Measurements from ENCODE around the gene LRRTM2. TPM values are rescaled to one million over a fixed set of nuclear protein-coding genes. Genes with fewer than 3 reads are reported as not detected.

Gene LRRTM2
- total RNA-seq, 3 donors from 2014 or later: under 0.01 to 1.4 (median 1.0) TPM

DNA sequence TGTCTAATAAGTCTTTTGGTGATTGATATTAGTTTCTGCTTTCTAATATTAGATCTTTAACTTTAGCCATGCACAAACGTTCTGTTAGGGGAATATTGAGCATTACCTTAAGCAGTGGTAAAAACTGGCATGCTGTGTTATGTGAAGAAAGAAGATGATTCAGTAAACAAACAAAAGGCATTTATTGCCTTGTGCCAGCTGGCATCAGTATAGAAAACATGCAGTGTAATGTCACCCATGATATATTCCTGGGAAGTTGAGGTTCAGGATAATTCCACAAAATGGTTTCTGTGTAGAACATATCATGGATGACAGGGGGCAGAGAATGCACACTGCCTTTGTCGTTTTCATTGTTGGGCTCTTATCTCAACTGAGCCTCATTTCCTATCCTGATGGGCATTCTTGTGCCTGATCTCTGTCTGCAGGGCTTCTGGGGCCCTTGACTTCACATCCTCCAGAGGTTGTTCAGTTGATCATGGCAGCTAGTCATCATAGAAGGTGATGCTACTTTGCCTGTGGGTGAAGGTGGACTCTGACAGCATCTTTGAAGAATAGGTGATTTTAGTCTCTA lies 24.2 kb downstream of the LRRTM2 start:
- TF ChIP-seq, protein P1, sequence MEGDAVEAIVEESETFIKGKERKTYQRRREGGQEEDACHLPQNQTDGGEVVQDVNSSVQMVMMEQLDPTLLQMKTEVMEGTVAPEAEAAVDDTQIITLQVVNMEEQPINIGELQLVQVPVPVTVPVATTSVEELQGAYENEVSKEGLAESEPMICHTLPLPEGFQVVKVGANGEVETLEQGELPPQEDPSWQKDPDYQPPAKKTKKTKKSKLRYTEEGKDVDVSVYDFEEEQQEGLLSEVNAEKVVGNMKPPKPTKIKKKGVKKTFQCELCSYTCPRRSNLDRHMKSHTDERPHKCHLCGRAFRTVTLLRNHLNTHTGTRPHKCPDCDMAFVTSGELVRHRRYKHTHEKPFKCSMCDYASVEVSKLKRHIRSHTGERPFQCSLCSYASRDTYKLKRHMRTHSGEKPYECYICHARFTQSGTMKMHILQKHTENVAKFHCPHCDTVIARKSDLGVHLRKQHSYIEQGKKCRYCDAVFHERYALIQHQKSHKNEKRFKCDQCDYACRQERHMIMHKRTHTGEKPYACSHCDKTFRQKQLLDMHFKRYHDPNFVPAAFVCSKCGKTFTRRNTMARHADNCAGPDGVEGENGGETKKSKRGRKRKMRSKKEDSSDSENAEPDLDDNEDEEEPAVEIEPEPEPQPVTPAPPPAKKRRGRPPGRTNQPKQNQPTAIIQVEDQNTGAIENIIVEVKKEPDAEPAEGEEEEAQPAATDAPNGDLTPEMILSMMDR (IDR thresholded peaks at IDR 0.05): no peak
- TF ChIP-seq POLR2AphosphoS5 (IDR thresholded peaks at IDR 0.05) (no peak), POLR2A (IDR thresholded peaks at IDR 0.05) (no peak)
- no peak for DNase-seq (ENCODE audit: low spot score in 2 of 2)
- no peaks in the 10 kb centered on the region for H3K9me3 ChIP-seq
- H3K36me3 ChIP-seq: no peaks in the 10 kb centered on the region
- intact Hi-C loops (cut with DNase I; ENCODE audit: low total_unique reads): no loop called here
- H3K27ac ChIP-seq: no peak overlapping the region
- no peaks in the 10 kb centered on the region for H3K27me3 ChIP-seq
- H3K4me3 ChIP-seq: no peak overlapping the region
- peaks cover 0 to 6% of the 10 kb centered on the region in 2 donors for H3K4me1 ChIP-seq

DNA sequence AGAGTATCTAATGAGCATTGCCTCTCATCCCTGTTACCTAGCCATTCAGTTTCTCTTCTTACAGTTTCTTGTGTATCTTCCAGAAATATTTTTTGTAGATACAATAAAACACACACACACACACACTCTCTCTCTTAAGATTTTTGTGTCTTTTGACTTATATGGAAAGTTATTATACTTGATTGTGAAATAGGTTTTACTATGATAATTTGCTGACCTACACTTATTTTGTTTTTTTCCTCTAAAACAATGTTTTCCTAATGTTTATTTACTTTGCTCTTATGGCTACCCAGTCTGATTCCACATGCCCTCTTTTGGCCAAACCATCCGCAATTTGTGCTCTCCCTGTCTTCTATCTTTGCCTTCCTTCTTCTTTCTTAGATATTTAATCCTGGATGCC lies 25.3 kb downstream of the LRRTM2 start:
- peaks cover 0 to 6% of the 10 kb centered on the region in 2 donors for H3K4me1 ChIP-seq
- H3K4me3 ChIP-seq: no peak overlapping the region
- TF ChIP-seq POLR2A (IDR thresholded peaks at IDR 0.05): no peak
- no peaks in the 10 kb centered on the region for H3K27me3 ChIP-seq
- intact Hi-C loops (cut with DNase I; ENCODE audit: low total_unique reads): no loop called here
- no peaks in the 10 kb centered on the region for H3K36me3 ChIP-seq
- H3K9me3 ChIP-seq: no peaks in the 10 kb centered on the region
- DNase-seq (ENCODE audit: low spot score in 2 of 2): no peak
- H3K27ac ChIP-seq: no peak overlapping the region

DNA sequence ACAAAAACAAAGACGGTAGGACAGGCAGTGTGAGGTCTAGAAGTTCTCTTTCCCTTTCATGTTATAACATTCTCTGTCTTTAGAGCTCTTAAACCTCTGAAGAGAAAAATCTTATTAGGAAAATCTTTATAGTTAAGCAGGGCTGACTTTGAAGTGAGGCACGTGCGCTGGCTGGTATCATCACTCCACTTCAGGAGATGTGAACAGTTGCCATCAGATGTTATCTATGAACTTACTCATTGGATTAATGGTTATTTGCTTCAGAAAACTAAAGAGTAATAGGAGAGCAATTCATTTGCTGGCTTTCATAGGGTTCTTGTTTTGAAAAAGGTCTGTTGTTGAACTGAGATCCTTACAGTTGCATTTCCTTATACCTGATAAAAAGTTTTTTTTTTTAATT lies 25.7 kb downstream of the LRRTM2 start:
- no peak for DNase-seq (ENCODE audit: low spot score in 2 of 2)
- Histone ChIP-seq H3K9me3 (no peaks in the 10 kb centered on the region), H3K27me3 (no peaks in the 10 kb centered on the region), H3K27ac (no peak overlapping the region), H3K4me1 (peaks cover 0 to 6% of the 10 kb centered on the region in 2 donors), H3K36me3 (no peaks in the 10 kb centered on the region), H3K4me3 (no peak overlapping the region)
- no peak for TF ChIP-seq POLR2A (IDR thresholded peaks at IDR 0.05)
- TF ChIP-seq, protein P1 (IDR thresholded peaks at IDR 0.05): no peak
- TF ChIP-seq POLR2AphosphoS5 (IDR thresholded peaks at IDR 0.05): no peak
- intact Hi-C loops (cut with DNase I; ENCODE audit: low total_unique reads): no loop called here

DNA sequence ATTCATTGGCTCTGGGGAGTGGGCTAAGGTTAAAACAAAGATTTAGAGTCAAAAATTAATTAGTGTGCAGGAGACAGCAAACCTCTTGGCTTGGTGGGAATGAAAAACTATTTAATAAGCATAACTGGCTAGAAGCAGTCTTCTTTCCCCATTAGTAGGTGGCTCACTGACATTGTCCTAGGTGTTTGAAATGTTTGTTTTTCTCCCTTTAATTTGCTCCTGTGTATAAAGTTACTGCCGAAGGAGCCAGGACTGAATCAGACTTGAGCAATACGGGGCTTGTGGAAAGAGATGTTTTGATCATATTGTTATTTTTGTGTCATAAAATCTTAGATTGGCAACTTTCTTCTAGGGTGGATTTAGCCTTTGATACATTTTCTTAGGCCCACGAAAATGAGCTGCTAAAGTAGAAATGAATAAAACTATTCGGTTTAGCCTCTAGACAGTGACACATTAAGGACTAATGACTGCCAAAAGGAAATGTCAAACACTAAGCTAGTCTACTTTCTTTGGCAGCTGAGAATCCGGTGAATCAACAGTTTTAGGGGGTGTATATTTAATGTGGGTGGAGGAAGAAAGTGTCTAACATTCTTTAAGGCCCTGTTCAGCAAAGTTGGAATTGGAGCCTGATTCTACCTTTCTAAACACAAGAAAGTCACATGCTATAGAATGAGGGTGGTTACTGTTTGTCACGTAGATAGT lies 30.2 kb downstream of the LRRTM2 start:
- DNase-seq (ENCODE audit: low spot score in 2 of 2): no peak
- Histone ChIP-seq H3K27me3 (no peaks in the 10 kb centered on the region), H3K9me3 (no peaks in the 10 kb centered on the region), H3K4me3 (no peak overlapping the region), H3K36me3 (no peaks in the 10 kb centered on the region), H3K4me1 (peaks cover 0 to 13% of the 10 kb centered on the region in 2 donors), H3K27ac (peak overlapping the region; percentile 69 to 74)
- intact Hi-C loops (cut with DNase I; ENCODE audit: low total_unique reads): no loop called here
- TF ChIP-seq POLR2AphosphoS5 (IDR thresholded peaks at IDR 0.05): no peak
- TF ChIP-seq, protein P1 (IDR thresholded peaks at IDR 0.05): no peak
- TF ChIP-seq POLR2A (IDR thresholded peaks at IDR 0.05): no peak

DNA sequence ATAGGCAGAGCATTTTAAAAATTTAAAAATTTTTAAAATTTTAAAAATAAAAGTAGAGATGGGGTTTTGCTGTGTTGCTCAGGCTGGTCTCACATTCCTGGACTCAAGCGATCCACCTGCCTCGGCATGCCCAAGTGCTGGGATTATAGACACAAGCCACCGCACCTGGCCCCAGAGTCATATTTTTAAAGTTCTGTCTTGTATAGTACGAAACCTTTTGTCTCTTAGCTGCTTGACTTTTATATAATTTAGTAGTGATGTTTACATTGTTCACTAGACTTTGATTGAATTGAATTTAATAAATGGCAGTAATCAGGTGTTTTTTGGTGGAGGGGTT lies 31.0 kb downstream of the LRRTM2 start:
- no peak overlapping the region for H3K4me3 ChIP-seq
- H3K9me3 ChIP-seq: no peaks in the 10 kb centered on the region
- peak overlapping the region; percentile 33 to 74 for H3K27ac ChIP-seq
- H3K4me1 ChIP-seq: peaks cover 0 to 11% of the 10 kb centered on the region in 2 donors
- intact Hi-C loops (cut with DNase I; ENCODE audit: low total_unique reads): no loop called here
- peak in 1 of 2 donors; percentile 51 for DNase-seq (ENCODE audit: low spot score in 2 of 2)
- no peaks in the 10 kb centered on the region for H3K27me3 ChIP-seq
- TF ChIP-seq POLR2AphosphoS5 (IDR thresholded peaks at IDR 0.05) (no peak), POLR2A (IDR thresholded peaks at IDR 0.05) (no peak)
- TF ChIP-seq, protein P1 (IDR thresholded peaks at IDR 0.05): no peak
- no peaks in the 10 kb centered on the region for H3K36me3 ChIP-seq
